GM19324 (cell line): ENCODE measurements around the gene ABCC6.

Source experiments
- ATAC-seq: cut with Tn5 transposase; IDR thresholded peaks from one replicate; pipeline ENCODE4 v1.9.1; 2021; ENCODE audit warnings: mild to moderate bottlenecking, moderate library complexity; ENCODE audit not compliant: unreplicated experiment, low FRiP score

The ABCC6 gene

GRCh38 chr16:16145286-16145685 lies 78.0 kb downstream of the ABCC6 start:
- ATAC-seq, result no peak

- ATAC-seq, result no peak
Measured at GRCh38 chr16:16144416-16144815, 78.9 kb downstream of the ABCC6 start.

GRCh38 chr16:16143931-16144330 lies 79.4 kb downstream of the ABCC6 start:
- ATAC-seq, result no peak

GRCh38 chr16:16143038-16143763 lies 80.1 kb downstream of the ABCC6 start:
- no peak for ATAC-seq

GRCh38 chr16:16141784-16142396 lies 81.4 kb downstream of the ABCC6 start:
- ATAC-seq, result no peak

GRCh38 chr16:16141141-16141540 lies 82.2 kb downstream of the ABCC6 start:
- no peak for ATAC-seq

GRCh38 chr16:16140537-16140936 lies 82.8 kb downstream of the ABCC6 start:
- ATAC-seq, result no peak

GRCh38 chr16:16139806-16140205 lies 83.5 kb downstream of the ABCC6 start:
- no peak for ATAC-seq

GRCh38 chr16:16139061-16139460 lies 84.2 kb downstream of the ABCC6 start:
- no peak for ATAC-seq

- ATAC-seq, result no peak
Measured at GRCh38 chr16:16138034-16138635, 85.2 kb downstream of the ABCC6 start.

GRCh38 chr16:16137110-16137509 lies 86.2 kb downstream of the ABCC6 start:
- ATAC-seq, result no peak

GRCh38 chr16:16136588-16136987 lies 86.7 kb downstream of the ABCC6 start:
- ATAC-seq, result no peak

GRCh38 chr16:16133943-16134604 lies 89.2 kb downstream of the ABCC6 start:
- ATAC-seq, result no peak

GRCh38 chr16:16131659-16132058 lies 91.6 kb downstream of the ABCC6 start:
- no peak for ATAC-seq

GRCh38 chr16:16131204-16131603 lies 92.1 kb downstream of the ABCC6 start:
- ATAC-seq, result no peak

- ATAC-seq, result no peak
Measured at GRCh38 chr16:16127469-16128116, 95.7 kb downstream of the ABCC6 start.

GRCh38 chr16:16126896-16127295 lies 96.4 kb downstream of the ABCC6 start:
- ATAC-seq, result no peak

- ATAC-seq, result no peak
Measured at GRCh38 chr16:16124974-16125373, 98.3 kb downstream of the ABCC6 start.

GRCh38 chr16:16124438-16124837 lies 98.9 kb downstream of the ABCC6 start:
- ATAC-seq, result no peak

GRCh38 chr16:16122264-16122663 lies 101.0 kb downstream of the ABCC6 start:
- no peak for ATAC-seq

- ATAC-seq, result no peak
Measured at GRCh38 chr16:16121185-16121727, 102.0 kb downstream of the ABCC6 start.
